Thoracic aorta (tissue), 2 donors: ENCODE results near the gene SEZ6L. TPM values are rescaled to one million over a fixed set of nuclear protein-coding genes. Genes with fewer than 3 reads are reported as not detected.

ENCODE experiments used
- ATAC-seq: fragments of 150-250 bp; one replicate; pipeline ENCODE4 v1.8.0; 2017; ENCODE audit warnings: low read depth; ENCODE audit not compliant: insufficient number of reproducible peaks, low FRiP score
- DNase-seq: peaks from one replicate; pipeline ENCODE4 v3.0.0-alpha.2; 2020; ENCODE audit warnings: low spot score
- H3K27ac ChIP-seq, 2 donors: fragments of 200-600 bp; sonication (generic); 1 replicate in 1 of 2; 2 replicates in 1 of 2; pipeline ENCODE4 v1.5.1; 2016; ENCODE audit warnings: mild to moderate bottlenecking in 2 of 2, moderate library complexity in 2 of 2
- H3K27me3 ChIP-seq: fragments of 200-600 bp; sonication (generic); replicated peaks from 2 replicates; pipeline ENCODE4 v1.6.0; 2016; ENCODE audit warnings: mild to moderate bottlenecking; ENCODE audit not compliant: insufficient read depth
- H3K36me3 ChIP-seq: fragments of 200-600 bp; sonication (generic); one replicate; pipeline ENCODE4 v1.5.1; 2016
- H3K4me1 ChIP-seq, 2 donors: fragments of 200-600 bp; sonication (generic); 1 replicate in 1 of 2; 2 replicates in 1 of 2; pipeline versions ENCODE4 v1.5.1 to v1.6.0; 2016; ENCODE audit warnings: low read depth in 2 of 2, mild to moderate bottlenecking in 1 of 2; ENCODE audit not compliant: control insufficient read depth in 1 of 2
- H3K4me3 ChIP-seq: fragments of 200-600 bp; sonication (generic); 2 replicates; pipeline ENCODE4 v1.5.1; 2016; ENCODE audit warnings: mild to moderate bottlenecking
- H3K9me3 ChIP-seq: fragments of 200-600 bp; sonication (generic); 2 replicates; pipeline ENCODE4 v1.5.1; 2016
- CTCF ChIP-seq: fragments of 200-600 bp; sonication (generic); IDR thresholded peaks from one replicate; pipeline ENCODE4 v1.5.1; 2019; ENCODE audit warnings: antibody characterized with exemption
- total RNA-seq, 2 donors: library from RNA; depleted of rRNA; stranded (reverse); fragments of >200 nt; gene quantifications; one replicate each; pipeline versions ENCODE4 v1.1.0 to v1.2.3, GENCODE V29; 2016

Gene SEZ6L
- total RNA-seq, 2 donors from 2014 or later = 0.21 TPM; not detected in 1

GRCh38 chr22:26324150-26324549 is 154.9 kb downstream of the SEZ6L start:
- H3K9me3 ChIP-seq = no peaks in the 10 kb centered on the region
- no peaks in the 10 kb centered on the region for H3K27me3 ChIP-seq
- no peak overlapping the region for H3K4me3 ChIP-seq
- DNase-seq = no peak
- TF ChIP-seq CTCF = no peak
- no peak for ATAC-seq
- H3K27ac ChIP-seq = no peak overlapping the region
- no peaks in the 10 kb centered on the region for H3K36me3 ChIP-seq
- H3K4me1 ChIP-seq = no peaks in the 10 kb centered on the region

GRCh38 chr22:26325641-26326040 is 156.4 kb downstream of the SEZ6L start:
- no peak for TF ChIP-seq CTCF
- H3K4me3 ChIP-seq = no peak overlapping the region
- DNase-seq = no peak

GRCh38 chr22:26326803-26327202 is 157.5 kb downstream of the SEZ6L start:
- H3K4me3 ChIP-seq = no peak overlapping the region
- ATAC-seq = no peak
- no peaks in the 10 kb centered on the region for H3K27me3 ChIP-seq

More at GRCh38 chr22:26325641-26326040, 156.4 kb downstream of the SEZ6L start:
- Histone ChIP-seq H3K27ac (no peak overlapping the region), H3K9me3 (no peaks in the 10 kb centered on the region), H3K27me3 (no peaks in the 10 kb centered on the region), H3K36me3 (no peaks in the 10 kb centered on the region), H3K4me1 (no peaks in the 10 kb centered on the region)
- ATAC-seq = no peak

GRCh38 chr22:26327306-26327705 is 158.0 kb downstream of the SEZ6L start:
- Histone ChIP-seq H3K27ac (no peak overlapping the region), H3K36me3 (no peaks in the 10 kb centered on the region), H3K27me3 (no peaks in the 10 kb centered on the region), H3K4me1 (no peaks in the 10 kb centered on the region), H3K4me3 (no peak overlapping the region), H3K9me3 (no peaks in the 10 kb centered on the region)
- DNase-seq (no peak), ATAC-seq (no peak)
- no peak for TF ChIP-seq CTCF

More at GRCh38 chr22:26326803-26327202, 157.5 kb downstream of the SEZ6L start:
- no peaks in the 10 kb centered on the region for H3K4me1 ChIP-seq
- H3K27ac ChIP-seq = no peak overlapping the region
- H3K9me3 ChIP-seq = no peaks in the 10 kb centered on the region
- no peaks in the 10 kb centered on the region for H3K36me3 ChIP-seq
- DNase-seq = no peak
- TF ChIP-seq CTCF = no peak

- no peak for TF ChIP-seq CTCF
- H3K36me3 ChIP-seq = no peaks in the 10 kb centered on the region
- no peak for ATAC-seq
- no peaks in the 10 kb centered on the region for H3K4me1 ChIP-seq
- no peaks in the 10 kb centered on the region for H3K27me3 ChIP-seq
- no peak overlapping the region for H3K4me3 ChIP-seq
- H3K27ac ChIP-seq = no peak overlapping the region
- H3K9me3 ChIP-seq = no peaks in the 10 kb centered on the region
- no peak for DNase-seq
Observed at GRCh38 chr22:26328221-26328620, 159.0 kb downstream of the SEZ6L start.
